Mesodermal cell (in vitro differentiated cells): ENCODE data around the gene MAD1L1.
"Not testable (repeated sequence)": the region's sequence is repeated elsewhere in the genome, so short reads cannot be mapped to it uniquely, and the experiment has no call there.

Source experiments
- H3K27ac ChIP-seq: 2 replicates; pipeline ENCODE4 v1.7.0; 2013; ENCODE audit warnings: mild to moderate bottlenecking, low read depth, low read length, moderate library complexity; ENCODE audit not compliant: severe bottlenecking
- H3K36me3 ChIP-seq: 2 replicates; pipeline ENCODE4 v1.7.1; 2013; ENCODE audit warnings: mild to moderate bottlenecking, low read length, moderate library complexity; ENCODE audit not compliant: control insufficient read depth, insufficient read depth
- H3K4me1 ChIP-seq: one replicate; pipeline ENCODE4 v1.7.1; 2013; ENCODE audit warnings: mild to moderate bottlenecking, low read length; ENCODE audit not compliant: insufficient read depth, control insufficient read depth, poor library complexity, severe bottlenecking
- H3K4me3 ChIP-seq: 2 replicates; pipeline ENCODE4 v1.7.0; 2013; ENCODE audit warnings: low read length, control low read depth, mild to moderate bottlenecking; ENCODE audit not compliant: insufficient read depth, poor library complexity, severe bottlenecking; ENCODE audit errors: extremely low read depth
- H3K9me3 ChIP-seq: 2 replicates; pipeline ENCODE4 v1.7.1; 2013; ENCODE audit warnings: mild to moderate bottlenecking, low read length, moderate library complexity; ENCODE audit not compliant: control insufficient read depth
- WGBS, 2 experiments: methylation state at CpG; one replicate each; pipeline ENCODE4 v1.1.5; 2013; ENCODE audit warnings: missing lambda C conversion rate in 2 of 2; ENCODE audit not compliant: insufficient coverage in 2 of 2; 5-methylcytosine and 5-hydroxymethylcytosine counted together

Gene MAD1L1

DNA sequence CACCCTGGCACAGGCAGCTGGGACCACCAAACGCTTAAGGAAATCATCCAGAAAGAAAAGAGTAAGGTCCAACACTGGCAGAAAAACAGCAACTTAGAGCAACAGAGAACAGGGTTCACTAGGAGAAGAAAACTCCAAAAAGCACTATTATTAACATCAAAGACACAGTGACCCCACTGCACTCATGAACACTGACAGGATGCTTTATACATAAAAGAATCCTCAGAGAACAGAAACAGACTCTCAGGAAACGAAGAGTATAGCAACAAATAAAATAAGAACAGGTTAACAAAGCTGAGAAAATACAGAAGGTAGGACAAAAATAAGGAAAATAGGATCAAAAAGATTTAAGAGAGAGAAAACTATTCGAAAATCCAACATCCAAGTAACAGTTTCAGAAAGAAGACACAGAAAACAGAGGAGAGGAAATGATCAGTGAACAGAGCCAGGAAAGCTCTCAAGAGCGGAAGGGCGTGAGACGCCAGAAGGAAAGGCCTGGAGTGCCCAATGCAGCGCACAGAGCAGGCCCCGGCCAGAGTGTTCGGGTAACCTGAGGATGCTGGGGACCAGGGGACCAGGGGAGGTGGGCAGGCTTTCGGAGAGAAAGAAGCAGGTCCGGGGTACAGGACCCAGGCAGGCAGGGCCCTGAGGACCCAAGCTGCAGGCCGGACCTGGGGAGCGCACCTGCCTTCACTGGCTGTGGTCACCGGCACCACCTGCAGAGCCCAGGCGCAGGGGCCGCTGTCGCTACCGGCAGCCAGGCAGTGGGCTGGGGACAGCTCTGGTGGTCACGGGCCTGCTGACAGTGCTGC lies 258.2 kb downstream of the MAD1L1 start:
- Histone ChIP-seq H3K36me3 (peaks cover 29% of the 10 kb centered on the region), H3K4me1 (no peaks in the 10 kb centered on the region), H3K27ac (no peak overlapping the region), H3K9me3 (peaks cover 4% of the 10 kb centered on the region), H3K4me3 (no peak overlapping the region)
- 85 to 94% methylated on average over 14 to 17 of the region's 19 CpGs for WGBS, 2 experiments

DNA sequence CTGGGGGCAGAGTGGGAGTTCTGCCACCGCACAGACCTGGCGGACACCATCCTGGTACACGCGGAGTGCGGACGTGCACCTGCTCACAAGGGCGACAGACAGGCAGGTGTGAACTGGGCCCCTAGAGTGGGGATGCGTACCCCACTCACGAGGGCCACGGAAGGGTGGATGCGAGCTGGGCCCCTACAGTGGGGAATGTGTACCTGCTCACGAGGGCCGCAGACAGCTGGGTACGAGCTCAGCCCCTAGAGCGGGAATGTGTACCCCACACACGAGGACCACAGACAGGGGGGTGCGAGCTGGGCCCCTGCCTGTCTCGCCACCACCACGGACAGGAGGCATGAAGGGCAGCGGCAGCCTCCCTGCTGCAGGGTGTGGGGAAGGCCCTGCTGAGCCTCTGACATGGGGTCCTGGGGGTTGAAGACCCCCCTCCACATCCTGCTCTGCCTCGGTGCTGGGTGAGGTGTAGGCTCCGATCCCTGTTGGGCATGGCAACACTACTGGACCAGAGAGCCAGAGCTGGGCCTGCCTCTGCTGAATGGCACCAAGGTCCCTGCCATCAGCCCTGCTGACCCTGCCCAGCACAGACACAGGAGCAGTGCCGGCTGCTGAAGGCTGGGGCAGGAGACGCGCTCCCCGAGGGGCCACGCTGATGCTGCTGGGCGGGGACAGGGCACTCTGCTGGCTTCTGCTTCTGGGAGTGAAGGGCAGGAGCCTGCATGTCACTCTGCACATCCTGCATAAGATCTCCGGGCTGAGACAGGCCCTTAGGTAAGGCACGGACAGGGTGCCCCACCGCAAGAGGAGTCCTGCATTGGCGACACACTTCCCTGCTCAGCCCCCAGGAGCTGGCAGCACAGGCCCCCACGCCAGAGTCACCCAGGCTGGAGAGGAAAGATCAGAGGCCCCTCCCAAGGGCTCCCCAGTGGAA lies 259.2 kb downstream of the MAD1L1 start:
- WGBS, 2 experiments = 94 to 95% methylated on average over 33 of the region's 33 CpGs

DNA sequence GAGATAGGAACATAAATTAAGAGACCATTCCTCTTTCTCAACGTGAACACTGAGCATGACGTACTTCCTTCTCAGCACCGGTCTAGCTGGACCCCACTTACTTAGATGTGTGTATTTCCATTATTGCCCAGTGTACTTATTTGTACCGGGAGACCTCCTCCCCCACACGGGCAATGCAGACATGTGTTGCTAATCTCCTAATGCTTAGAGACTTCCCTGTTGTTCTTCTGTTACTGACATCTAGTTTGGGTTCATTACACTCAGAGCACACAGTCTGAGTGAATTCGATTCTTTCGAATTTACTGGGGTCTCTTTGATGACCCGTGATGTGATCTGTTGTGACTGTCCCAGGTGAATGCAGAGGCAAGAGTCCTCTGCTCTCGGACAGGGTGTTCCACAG lies 260.0 kb downstream of the MAD1L1 start:
- Histone ChIP-seq H3K27ac (no peak overlapping the region), H3K36me3 (peaks cover 24% of the 10 kb centered on the region), H3K4me3 (no peak overlapping the region), H3K4me1 (no peaks in the 10 kb centered on the region), H3K9me3 (peaks cover 2% of the 10 kb centered on the region)
- WGBS, 2 experiments = 91 to 99% methylated on average over 7 to 8 of the region's 9 CpGs

More for the DNA sequence above, 259.2 kb downstream of the MAD1L1 start:
- peaks cover 4% of the 10 kb centered on the region for H3K9me3 ChIP-seq
- no peaks in the 10 kb centered on the region for H3K4me1 ChIP-seq
- peaks cover 28% of the 10 kb centered on the region for H3K36me3 ChIP-seq
- H3K4me3 ChIP-seq = no peak overlapping the region
- H3K27ac ChIP-seq = no peak overlapping the region

DNA sequence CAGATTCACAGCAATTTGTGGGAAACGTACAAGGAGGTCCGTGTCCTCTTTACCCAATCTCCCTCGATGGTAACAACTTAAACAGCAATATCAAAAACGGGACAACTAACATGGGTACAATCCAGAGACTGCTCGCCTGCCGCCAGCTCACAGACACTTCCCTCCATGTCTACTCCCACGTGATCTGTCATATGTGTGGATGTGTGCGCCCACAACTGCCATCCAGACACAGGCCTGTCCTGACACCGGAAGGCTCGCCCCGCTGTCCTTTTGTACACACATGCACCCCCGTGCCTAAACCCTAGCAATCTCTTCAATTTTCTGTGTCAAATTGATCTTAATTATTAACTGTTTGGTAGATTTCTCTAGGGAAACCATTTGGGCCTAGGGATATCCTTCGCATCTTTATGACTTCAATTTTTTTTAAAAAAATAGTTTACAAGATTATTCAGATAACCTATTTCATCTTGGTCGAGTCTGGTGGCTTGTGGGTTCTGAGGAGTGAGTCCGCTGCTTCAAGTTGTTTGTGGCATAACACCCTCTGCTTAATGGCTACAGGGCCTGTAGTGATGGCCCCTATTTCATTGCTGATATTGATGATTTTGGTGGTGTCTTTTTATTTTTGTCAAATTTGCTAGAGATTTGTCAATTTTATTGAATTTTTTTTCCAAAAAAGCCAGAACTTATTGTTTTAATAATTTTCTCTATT lies 260.6 kb downstream of the MAD1L1 start:
- Histone ChIP-seq H3K9me3 (no peaks in the 10 kb centered on the region), H3K4me3 (no peak overlapping the region), H3K4me1 (no peaks in the 10 kb centered on the region), H3K27ac (no peak overlapping the region), H3K36me3 (peaks cover 22% of the 10 kb centered on the region)
- WGBS, 2 experiments = 97% methylated on average over 8 to 9 of the region's 15 CpGs

DNA sequence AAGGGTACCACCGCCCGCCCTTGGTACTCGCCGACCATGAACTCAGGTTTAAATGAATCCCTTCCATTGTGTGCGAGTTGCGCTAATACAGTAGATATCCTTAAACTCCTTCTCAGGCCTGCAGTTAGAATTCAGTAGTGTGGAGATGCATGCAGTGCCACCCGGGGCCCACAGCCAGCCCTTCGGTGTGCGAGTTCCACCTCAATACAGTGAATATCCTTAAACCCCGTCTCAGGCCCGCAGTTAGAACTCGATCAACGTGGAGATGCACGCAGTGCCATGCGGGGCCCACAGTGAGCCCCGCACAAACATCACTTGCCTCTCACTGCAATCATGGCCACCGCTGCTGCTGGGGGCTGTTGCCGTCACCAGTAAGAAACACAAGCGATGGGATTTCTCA lies 261.9 kb downstream of the MAD1L1 start:
- peaks cover 17% of the 10 kb centered on the region for H3K36me3 ChIP-seq
- H3K4me1 ChIP-seq = no peaks in the 10 kb centered on the region
- H3K9me3 ChIP-seq = no peaks in the 10 kb centered on the region
- 92 to 99% methylated on average over 17 of the region's 19 CpGs for WGBS, 2 experiments
- no peak overlapping the region for H3K27ac ChIP-seq
- H3K4me3 ChIP-seq = no peak overlapping the region

DNA sequence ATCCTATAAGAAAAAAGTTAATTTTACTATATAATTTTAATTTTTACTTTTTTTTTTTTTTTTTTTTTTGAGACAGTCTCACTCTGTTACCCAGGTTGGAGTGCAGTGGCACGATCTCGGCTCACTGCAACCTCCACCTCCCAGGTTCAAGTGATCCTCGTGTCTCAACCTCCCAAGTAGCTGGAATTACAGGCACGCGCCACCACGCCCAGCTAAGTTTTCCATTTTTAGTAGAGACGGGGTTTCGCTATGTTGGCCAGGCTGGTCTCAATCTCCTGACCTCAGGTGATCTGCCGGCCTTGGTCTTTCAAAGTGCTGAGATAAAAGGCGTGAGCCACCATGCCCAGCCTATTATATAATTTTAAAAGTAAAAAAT lies 262.5 kb downstream of the MAD1L1 start:
- not testable (repeated sequence) for H3K9me3 ChIP-seq, H3K4me3 ChIP-seq, H3K27ac ChIP-seq, H3K4me1 ChIP-seq
- 94 to 96% methylated on average over 4 to 8 of the region's 10 CpGs for WGBS, 2 experiments
- H3K36me3 ChIP-seq = peaks cover 11% of the 10 kb centered on the region

DNA sequence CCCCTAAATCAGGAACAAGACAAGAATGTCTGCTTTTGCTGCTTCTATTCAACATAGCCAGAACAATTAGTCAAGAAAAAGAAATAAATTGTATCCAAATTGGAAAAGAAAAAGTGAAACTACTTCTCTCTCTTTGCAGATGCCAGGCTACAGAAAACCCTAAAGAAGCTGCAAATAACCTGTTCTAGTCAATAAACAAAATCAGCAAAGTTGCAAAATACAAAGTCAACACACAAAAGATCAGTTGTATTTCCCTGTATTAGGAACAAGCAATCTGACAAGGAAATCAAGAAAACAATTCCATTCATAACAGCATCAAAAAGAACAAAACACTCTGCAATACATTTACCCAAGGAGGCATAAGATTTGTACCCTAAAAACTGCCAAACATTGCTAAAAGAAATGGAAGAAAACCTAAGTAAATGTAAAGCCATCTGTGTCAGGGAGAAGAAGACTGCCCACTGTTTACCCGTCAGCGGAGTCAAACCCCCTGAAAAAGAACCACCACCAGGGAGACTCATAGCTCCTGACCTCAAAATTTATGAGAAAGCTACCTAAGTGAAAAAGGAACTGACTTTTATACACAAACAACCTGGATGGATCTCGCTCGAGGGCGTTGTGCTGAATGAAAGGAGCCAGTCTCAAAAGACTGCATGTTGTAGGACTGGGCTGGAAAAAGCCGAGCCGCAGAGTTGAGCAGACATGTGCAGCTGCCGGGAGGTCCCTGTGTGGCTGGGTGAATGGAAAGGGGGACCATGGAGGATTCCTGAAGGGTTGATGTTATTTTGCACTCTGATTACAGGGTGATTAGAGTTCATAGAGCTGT lies 263.1 kb downstream of the MAD1L1 start:
- 96 to 100% methylated on average over 3 to 5 of the region's 8 CpGs for WGBS, 2 experiments
- H3K4me3 ChIP-seq = no peak overlapping the region
- H3K27ac ChIP-seq = no peak overlapping the region
- H3K9me3 ChIP-seq = no peaks in the 10 kb centered on the region
- peaks cover 13% of the 10 kb centered on the region for H3K36me3 ChIP-seq
- no peaks in the 10 kb centered on the region for H3K4me1 ChIP-seq

DNA sequence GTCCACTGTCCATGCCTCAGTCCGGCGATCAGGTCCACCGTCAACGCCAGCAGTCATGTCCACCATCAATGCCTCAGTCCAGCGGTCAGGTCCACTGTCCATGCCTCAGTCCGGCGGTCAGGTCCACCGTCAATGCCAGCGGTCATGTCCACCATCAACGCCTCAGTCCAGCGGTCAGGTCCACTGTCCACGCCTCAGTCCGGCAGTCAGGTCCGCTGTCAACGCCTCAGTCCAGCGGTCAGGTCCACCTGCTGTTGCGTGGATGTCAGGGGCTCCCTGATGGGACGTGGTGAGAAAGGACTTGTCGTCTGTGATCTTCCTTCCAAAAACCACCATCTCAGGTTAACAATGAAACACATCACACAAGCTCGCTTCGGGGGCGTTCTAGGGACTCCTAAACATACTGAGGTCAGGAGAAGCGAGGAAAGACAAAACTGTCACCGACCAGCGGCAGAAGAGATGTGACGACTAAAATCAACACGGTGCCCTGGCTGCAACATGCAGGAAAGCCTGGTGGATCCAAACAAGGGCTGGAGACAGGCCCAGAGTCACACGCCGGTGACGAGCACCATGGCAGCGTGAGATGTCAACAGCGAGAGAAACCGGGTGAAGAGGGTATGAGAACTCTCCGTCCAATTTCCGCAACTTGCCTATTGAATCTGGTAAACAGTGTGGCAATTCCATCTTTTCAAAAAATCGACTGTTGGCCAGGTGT lies 264.2 kb downstream of the MAD1L1 start:
- H3K27ac ChIP-seq = no peak overlapping the region
- no peaks in the 10 kb centered on the region for H3K4me1 ChIP-seq
- no peak overlapping the region for H3K4me3 ChIP-seq
- peaks cover 21% of the 10 kb centered on the region for H3K36me3 ChIP-seq
- no peaks in the 10 kb centered on the region for H3K9me3 ChIP-seq
- WGBS, 2 experiments = 97 to 98% methylated on average over 33 to 36 of the region's 36 CpGs

DNA sequence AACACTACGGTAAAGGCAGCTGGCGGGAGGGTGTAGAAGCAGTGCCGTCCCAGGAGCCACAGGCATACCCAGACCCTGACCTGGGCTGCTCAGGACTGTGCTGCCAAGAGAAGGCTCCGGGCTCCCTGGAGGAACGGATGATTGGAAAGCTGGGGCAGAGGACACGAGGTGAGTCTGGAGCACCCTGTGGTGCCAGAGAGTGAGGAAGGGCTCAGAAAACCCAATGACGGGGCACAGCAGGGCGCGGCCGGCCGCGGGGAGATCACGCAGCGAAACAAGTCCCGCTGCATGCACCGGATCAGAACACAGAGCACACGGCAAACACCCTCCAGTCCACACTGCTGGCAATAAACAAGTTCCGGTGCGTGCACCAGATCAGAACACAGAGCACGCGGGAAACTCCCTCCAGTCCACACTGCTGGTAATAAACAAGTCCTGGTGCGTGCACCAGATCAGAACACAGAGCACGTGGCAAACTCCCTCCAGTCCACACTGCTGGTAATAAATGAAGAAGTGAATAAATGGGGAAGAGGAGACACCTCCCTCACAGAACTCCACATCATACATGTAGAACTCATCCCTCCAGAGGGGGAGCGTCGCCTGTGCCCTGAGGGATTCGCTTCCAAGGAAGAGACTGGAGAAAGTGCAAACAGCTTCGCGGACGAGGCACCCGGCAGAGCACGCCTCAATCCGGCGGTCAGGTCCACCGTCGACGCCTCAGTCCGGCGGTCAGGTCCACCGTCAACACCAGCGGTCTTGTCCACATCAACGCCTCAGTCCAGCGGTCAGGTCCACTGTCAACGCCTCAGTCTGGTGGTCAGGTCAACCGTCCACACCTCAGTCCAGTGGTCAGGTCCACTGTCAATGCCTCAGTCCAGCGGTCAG lies 265.0 kb downstream of the MAD1L1 start:
- no peak overlapping the region for H3K4me3 ChIP-seq
- H3K27ac ChIP-seq = no peak overlapping the region
- H3K4me1 ChIP-seq = no peaks in the 10 kb centered on the region
- peaks cover 20% of the 10 kb centered on the region for H3K36me3 ChIP-seq
- 93 to 96% methylated on average over 40 to 42 of the region's 45 CpGs for WGBS, 2 experiments
- H3K9me3 ChIP-seq = peaks cover under 1% of the 10 kb centered on the region
